Astrocyte of the hippocampus (primary cell): Measurements from ENCODE around the gene TSPAN11.
A peak's percentile ranks its signal among the peaks of the same experiment; 100 is the strongest.
"Not testable (repeated sequence)": the region's sequence is repeated elsewhere in the genome, so short reads cannot be mapped to it uniquely, and the experiment has no call there.

ENCODE experiments used
- DNase-seq: peaks from one replicate; pipeline ENCODE4 v3.0.0; 2011; ENCODE audit warnings: low read depth, low spot score

TSPAN11 gene, protein sequence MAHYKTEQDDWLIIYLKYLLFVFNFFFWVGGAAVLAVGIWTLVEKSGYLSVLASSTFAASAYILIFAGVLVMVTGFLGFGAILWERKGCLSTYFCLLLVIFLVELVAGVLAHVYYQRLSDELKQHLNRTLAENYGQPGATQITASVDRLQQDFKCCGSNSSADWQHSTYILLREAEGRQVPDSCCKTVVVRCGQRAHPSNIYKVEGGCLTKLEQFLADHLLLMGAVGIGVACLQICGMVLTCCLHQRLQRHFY

DNA sequence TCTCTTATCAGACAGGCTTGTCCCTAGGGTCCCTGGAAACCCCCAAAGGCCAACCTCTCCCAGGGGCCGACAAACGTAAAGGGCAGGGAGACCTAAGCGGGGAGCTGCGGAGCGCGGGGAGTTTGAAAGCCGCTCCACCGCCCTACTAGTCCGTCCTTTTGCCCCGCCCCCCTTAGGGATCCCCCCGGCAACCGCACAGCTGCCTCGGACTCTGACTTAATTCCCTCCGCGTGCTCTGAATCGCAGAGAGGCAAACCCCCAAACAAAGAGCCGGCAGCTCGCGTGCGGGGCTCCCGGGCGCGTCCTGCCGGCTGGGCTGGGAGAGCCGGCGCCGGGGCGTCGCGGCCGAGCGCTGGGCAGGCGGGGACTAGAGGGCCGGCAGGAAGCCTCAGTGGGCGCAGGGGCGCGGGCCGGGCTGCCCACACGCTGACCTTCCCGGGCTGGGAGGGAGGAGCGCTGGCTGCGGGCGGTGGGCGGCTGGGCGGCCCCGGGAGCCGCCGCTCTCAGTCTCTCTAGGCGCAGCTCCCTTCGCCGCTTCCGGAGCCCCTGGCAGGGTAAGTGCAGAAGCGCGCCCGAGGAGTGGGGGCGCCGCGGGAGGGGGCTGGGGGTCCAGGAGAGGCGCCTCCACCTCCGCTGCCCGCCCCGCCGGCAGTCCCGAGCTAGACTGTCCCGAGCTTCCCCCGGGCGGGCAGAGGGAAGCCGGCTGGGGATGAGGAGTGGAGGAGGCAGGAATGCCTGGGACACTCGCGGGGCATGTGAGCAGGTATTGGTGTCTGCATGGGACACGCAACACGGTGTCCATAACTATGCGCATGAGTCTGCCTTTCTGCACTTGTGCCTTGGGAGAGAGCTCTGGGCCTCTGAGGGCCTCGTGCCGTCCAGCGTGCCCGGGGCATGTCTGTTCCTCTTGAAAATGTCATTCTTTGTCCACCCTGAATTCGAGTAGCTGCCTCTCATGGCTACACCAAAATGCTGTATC is at the start of gene TSPAN11:
Gene TSPAN11 (plus strand): TSS at position 506 of the 979 bp plus-strand sequence. CDS start 27,244 bp downstream, outside the sequence.
- peak; percentile 84 for DNase-seq

GRCh38 chr12:30877105-30877875 is 49.3 kb upstream of the TSPAN11 start:
- no peak for DNase-seq

DNA sequence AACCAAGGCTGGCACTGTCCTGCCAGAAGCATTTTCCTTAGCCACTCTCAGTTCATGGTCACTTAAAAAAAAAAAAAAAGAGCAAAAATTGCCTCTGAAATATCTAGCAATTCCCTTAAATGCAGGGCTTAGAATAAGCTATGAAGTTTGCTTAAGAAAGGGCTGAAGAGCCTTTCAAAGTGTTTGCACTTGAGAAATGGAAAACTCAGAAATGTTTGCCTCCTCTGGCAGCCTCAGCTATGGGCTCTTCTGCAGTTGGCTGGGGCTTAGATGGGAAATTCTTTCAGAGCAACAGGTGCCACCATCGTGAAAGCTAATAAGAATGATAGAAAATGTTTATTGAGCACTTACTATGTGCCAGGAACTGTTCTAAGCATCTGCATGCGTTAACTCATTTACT is 48.5 kb upstream of the TSPAN11 start:
- DNase-seq, result no peak

DNA sequence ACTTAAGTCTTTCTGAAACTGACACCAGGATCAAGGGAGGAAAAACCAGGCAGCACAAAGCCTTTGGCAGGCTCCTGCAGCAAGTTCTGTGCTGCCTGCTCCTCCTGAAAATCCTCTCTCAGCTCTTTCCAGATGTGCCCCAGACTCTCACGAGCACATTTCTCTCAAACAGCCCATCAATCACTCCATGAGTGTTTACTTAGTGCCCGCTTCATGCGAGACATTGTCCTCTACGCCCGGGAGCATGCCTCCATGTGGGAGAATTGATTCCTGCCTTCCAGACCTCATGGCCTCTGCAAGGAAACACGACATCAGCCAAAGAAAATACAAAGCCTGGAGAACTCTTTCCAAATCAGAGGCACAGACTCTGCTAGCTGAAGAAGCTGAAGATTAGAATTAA is 46.5 kb upstream of the TSPAN11 start:
- no peak for DNase-seq

DNA sequence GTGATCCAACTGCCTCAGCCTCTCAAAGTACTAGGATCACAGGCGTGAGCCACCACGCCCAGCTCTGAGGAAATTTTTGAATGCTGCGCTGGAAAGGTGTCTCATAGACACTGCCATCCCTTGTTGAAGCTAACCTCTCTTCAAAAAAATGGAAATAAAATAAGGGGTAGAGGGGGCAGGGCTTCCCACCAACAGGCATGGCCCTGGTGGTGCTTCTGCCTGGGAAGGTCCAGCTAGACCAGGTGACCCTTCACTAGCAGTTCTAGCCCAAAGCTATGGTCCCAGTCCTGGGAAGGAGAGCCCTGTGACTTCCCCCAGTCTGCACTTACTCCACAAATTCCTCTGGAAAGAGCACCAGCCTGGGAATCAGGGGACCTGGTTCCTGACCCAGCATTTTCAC is 45.7 kb upstream of the TSPAN11 start:
- DNase-seq, result no peak

DNA sequence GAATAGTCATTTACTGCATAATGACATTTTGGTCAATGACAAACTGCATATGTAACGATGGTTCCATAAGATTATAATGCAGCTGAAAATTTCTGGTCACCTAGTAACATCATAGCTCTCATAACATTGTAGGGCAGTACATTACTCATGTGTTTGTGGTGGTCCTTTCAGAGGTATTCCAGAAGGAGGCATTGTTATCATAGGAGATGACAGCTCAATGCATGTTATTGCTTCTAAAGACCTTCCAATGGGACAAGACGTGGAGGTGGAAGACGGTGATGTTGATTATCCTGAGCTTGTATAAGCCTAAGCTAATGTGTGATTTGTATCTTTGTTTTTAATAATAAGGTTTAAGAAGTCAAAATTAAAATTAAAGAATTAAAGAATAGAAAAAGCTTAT is 43.8 kb upstream of the TSPAN11 start:
- DNase-seq, result no peak

GRCh38 chr12:30884799-30885198 is 41.7 kb upstream of the TSPAN11 start:
- DNase-seq, result no peak

- DNase-seq, result no peak
These were observed 41.2 kb upstream of the TSPAN11 start for GRCh38 chr12:30885321-30885720.

DNA sequence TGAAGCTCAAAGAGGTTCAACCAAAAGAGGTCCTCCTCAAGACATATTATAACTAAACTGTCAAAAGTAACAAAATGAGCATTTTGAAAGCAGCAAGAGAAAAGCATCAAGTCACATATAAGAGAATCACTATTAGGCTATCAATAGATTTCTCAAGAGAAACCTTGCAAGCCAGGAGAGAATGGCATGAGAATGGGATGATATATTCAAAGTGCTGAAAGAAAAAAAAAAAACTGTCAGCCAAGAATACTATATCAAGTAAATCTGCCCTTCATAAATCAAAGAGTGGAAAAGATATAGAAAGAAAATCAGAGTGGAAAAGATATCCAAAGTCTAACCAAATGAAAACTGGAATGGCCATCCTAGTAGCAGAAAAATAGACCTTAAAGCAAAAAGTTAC is 39.3 kb upstream of the TSPAN11 start:
- DNase-seq, result no peak

GRCh38 chr12:30888241-30888640 is 38.3 kb upstream of the TSPAN11 start:
- no peak for DNase-seq

DNA sequence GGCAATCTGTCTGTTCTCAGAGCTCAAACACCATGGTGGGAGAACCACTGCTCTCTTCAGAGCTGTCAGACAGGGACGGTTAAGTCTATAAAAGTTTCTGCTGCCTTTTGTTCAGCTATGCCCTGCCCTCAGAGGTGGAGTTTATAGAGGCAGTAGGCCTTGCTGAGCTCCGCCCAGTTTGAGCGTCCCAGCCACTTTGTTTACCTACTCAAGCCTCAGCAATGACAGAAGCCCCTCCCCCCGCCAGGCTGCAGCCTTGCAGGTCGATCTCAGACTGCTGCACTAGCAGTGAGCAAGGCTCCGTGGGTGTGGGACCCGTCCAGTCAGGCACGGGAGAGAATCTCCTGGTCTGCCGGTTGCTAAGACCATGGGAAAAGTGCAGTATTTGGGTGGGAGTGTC is 32.0 kb upstream of the TSPAN11 start:
- DNase-seq, result not testable (repeated sequence)

DNA sequence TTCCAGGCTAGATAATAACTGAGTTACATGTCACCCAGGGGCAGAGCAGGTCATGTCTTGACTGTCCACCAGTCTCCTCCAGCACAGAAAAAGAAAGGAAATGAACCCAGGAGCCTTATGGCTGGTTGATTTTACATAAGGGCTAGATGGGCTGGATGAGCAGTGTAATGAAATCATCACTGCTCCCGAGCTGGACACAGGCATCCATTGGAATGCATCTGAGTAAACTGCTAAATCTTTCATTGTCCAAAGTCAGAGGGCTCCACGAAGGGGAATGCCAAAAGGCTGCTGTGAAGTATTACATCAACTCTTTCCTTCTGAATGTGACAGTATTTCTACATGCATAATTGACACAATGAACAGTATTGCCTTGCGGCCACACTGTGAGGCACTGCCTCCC is 30.1 kb upstream of the TSPAN11 start:
- DNase-seq, result peak; percentile 33

DNA sequence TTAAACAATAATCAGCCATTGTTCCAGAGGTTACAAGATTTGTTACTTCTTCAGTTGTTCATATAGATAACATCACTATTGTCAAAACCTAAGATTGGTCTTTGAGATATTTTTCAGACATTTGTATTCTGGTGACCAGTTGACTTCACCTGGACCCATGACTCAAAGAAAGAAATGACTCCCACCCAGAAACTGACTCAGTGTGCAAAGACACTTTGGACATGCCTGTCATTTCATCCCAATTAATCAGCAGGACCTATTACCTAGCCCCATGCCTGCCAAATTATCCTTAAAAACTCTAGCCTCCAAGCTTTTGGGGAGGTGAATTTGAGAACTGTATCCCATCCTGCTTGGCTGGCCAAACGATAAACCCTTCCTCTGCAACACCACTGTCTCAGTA is 27.7 kb upstream of the TSPAN11 start:
- no peak for DNase-seq

DNA sequence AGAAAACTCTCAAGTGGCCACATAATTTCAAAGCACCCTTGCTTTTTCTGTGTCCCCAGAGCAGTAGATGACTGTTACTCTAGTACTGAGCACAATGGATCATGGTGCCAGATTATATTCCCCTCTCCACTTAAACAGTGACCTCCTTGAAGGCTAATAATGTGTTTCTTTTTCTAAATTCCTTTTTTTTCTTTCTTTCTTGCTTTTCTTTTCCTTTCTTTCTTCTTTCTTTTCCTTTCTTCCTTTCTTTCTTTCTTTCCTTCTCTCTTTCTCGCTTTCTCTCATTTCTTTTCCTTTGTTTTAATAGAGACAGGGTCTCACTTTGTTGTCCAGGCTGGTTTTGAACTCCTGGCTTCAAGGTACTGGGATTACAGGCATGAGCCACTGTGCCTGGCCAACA is 26.2 kb upstream of the TSPAN11 start:
- DNase-seq, result no peak

GRCh38 chr12:30902001-30902400 is 24.5 kb upstream of the TSPAN11 start:
- DNase-seq, result no peak

GRCh38 chr12:30902596-30902995 is 24.0 kb upstream of the TSPAN11 start:
- no peak for DNase-seq

DNA sequence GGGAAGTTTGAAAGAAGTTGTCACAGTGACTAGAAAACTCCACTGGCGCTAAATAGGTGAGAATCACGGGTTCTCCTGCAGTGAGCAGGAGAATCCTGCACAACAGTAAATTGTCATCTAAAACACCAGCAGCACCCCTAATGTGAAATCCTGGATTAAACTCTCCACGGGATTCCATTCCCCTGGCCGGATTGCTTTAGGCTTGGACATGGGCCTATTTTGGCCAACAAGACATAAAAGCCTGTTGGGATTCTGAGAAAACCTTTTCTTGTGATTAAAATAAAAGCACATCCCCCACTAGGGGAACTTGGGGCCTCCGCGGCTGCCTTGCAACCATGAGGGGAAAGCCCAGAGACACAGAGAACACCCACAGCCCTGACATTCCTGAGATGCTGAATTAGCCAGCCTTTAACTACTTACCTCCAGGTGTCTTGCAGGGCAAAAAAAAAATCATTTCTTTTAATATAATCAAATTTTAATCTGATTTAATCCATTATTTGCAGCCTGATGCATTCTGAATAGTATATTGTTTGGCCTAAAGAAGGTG is 21.0 kb upstream of the TSPAN11 start:
- peak; percentile 28 for DNase-seq

DNA sequence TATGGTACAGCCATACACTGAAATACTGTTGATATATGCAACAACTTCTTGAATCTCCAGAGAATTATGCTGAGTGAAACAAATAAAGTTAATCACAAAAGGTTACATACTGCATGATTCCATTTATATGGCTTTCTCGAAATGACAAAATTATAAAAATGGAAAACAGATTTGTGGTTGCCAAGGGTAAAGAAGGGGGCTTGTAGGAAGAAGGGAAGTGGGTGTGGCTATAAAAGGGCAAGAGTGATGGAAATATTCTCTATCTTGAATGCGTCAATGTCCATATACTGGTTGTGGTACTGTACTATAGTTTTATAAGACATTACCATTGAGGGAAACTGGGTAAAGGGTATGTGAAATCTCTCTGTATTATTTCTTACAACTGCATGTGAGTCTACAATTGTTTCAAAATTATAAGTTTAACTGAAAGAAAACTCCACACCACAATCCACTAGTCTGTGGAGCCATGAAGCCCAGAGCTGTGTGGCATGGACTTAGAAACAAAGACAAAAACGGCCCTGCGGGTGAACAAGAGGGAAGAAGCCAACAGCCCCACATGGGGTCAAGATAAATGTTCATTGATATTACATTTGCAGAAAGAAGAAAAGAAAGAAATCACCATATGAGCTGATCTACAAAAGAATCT is 18.3 kb upstream of the TSPAN11 start:
- DNase-seq, result no peak

- peak; percentile 56 for DNase-seq
These were observed 17.7 kb upstream of the TSPAN11 start for GRCh38 chr12:30908722-30909348.

DNA sequence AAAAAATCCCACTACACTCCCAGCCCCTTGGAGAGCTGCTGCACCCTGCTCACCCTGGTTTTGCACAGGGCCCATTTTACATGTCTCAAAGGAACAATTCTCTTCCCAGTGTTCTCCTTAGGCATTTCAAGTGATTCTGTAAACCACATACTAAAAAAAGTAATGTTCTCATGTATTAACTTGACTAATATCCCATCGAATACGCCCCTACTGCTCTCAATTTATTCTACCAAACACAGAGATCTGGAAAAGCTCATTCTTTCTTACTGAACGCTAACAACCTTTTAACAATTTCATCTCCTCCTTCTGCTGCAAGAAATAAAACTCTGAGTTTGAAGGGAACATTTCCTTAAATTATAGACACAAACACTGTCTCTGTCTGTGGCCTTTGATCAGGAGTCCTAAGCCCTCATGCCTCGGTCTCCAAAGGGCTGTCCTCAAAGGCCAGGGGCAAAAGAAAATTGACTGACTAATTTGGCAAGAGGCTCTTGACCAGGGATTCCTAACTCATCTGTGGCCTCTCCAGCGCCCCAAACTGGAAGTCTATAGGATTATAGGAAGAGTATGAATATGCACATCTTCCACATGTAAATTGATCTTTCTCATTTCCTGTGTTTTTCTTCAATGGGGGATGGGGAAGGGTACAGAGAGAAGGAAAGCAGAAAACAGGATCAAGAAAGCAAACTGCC is 17.1 kb upstream of the TSPAN11 start:
- no peak for DNase-seq
